CD4-positive, alpha-beta memory T cell (primary cell): ENCODE results near the gene ARHGAP24. TPM values are rescaled to one million over a fixed set of nuclear protein-coding genes. Genes with fewer than 3 reads are reported as not detected.
"Not testable (repeated sequence)": the region's sequence is repeated elsewhere in the genome, so short reads cannot be mapped to it uniquely, and the experiment has no call there.

Experiments used
- CTCF ChIA-PET: fragments of 350-600 bp; sonication (Branson Sonifier 250); formaldehyde crosslinking; loops from one replicate; lab custom pipeline; 2021; ENCODE audit warnings: inconsistent platforms; ENCODE audit not compliant: partially characterized antibody; lab: Charles Lee
- POLR2A ChIA-PET: fragments of 350-600 bp; sonication (Branson Sonifier 250); formaldehyde crosslinking; loops from one replicate; lab custom pipeline; 2021; ENCODE audit not compliant: partially characterized antibody; lab: Charles Lee
- DNase-seq, 5 donors: peaks; one replicate each; pipeline versions ENCODE4 v3.0.0 to v3.0.0-alpha.2; 2020 to 2022; ENCODE audit warnings: mixed read lengths in 1 of 5
- H3K27ac ChIP-seq: one replicate; pipeline ENCODE4 v1.7.0; 2013; ENCODE audit warnings: low read depth, low read length
- H3K27me3 ChIP-seq: 2 replicates; pipeline ENCODE4 v1.7.0; 2013; ENCODE audit warnings: mild to moderate bottlenecking, low read length, moderate library complexity; ENCODE audit not compliant: insufficient read depth
- H3K36me3 ChIP-seq: 2 replicates; pipeline ENCODE4 v1.7.0; 2013; ENCODE audit warnings: mild to moderate bottlenecking, low read length, moderate library complexity; ENCODE audit not compliant: insufficient read depth
- H3K4me1 ChIP-seq: 2 replicates; pipeline ENCODE4 v1.7.0; 2013; ENCODE audit warnings: mild to moderate bottlenecking, low read length, moderate library complexity; ENCODE audit not compliant: insufficient read depth
- H3K4me3 ChIP-seq, 2 donors: one replicate each; pipeline ENCODE4 v1.7.0; 2013; ENCODE audit warnings: low read length in 2 of 2, mild to moderate bottlenecking in 1 of 2
- H3K9me3 ChIP-seq, 2 donors: one replicate each; pipeline ENCODE4 v1.7.0; 2013; ENCODE audit warnings: low read length in 2 of 2, control low read depth in 1 of 2; ENCODE audit not compliant: control insufficient read depth in 1 of 2
- H3K27ac Mint-ChIP-seq, 7 donors: one replicate each; pipeline ENCODE4 v1.8.0; 2020 to 2021; ENCODE audit warnings: mixed read lengths in 7 of 7, mild to moderate bottlenecking in 6 of 7, inconsistent platforms in 3 of 7, moderate library complexity in 3 of 7
- H3K27me3 Mint-ChIP-seq, 2 donors: one replicate each; pipeline ENCODE4 v1.8.0; 2020 to 2021; ENCODE audit warnings: mixed read lengths in 2 of 2
- H3K36me3 Mint-ChIP-seq, 2 donors: one replicate each; pipeline ENCODE4 v1.8.0; 2020 to 2021; ENCODE audit warnings: mixed read lengths in 2 of 2, inconsistent platforms in 1 of 2, mild to moderate bottlenecking in 1 of 2
- H3K4me1 Mint-ChIP-seq, 4 donors: one replicate each; pipeline ENCODE4 v1.8.0; 2020 to 2021; ENCODE audit warnings: mixed read lengths in 4 of 4, mild to moderate bottlenecking in 1 of 4
- H3K4me3 Mint-ChIP-seq, 8 donors: one replicate each; pipeline ENCODE4 v1.8.0; 2020 to 2021; ENCODE audit warnings: mixed read lengths in 8 of 8, mild to moderate bottlenecking in 7 of 8, moderate library complexity in 6 of 8, inconsistent platforms in 3 of 8
- H3K9me3 Mint-ChIP-seq, 8 donors: one replicate each; pipeline ENCODE4 v1.8.0; 2020 to 2021; ENCODE audit warnings: mixed read lengths in 8 of 8, mild to moderate bottlenecking in 5 of 8, inconsistent platforms in 3 of 8, moderate library complexity in 1 of 8
- intact Hi-C: fragments of 100-400 bp; cut with micrococcal nuclease; formaldehyde crosslinking; loops from one replicate; pipeline ENCODE4 v1.15.1; 2023
- polyA plus RNA-seq, 2 donors: library from polyadenylated mRNA; unstranded; fragments of 300-500 nt; fragmentation: Illumina TruSeq; gene quantifications; one replicate each; pipeline ENCODE4 v1.2.3, GENCODE V29; 2021
- total RNA-seq, 2 experiments: library from RNA; stranded (reverse); gene quantifications; one replicate each; pipeline ENCODE4 v1.2.3, GENCODE V29; 2021

ARHGAP24 gene
- total and polyA plus RNA-seq, 4 experiments from 2014 or later: 0.30 TPM; not detected in 3

GRCh38 chr4:85659610-85660218 is 184.8 kb downstream of the ARHGAP24 start:
- Mint-ChIP-seq H3K27me3 (no peaks in the 10 kb centered on the region), H3K36me3 (no peaks in the 10 kb centered on the region), H3K4me3 (no peak overlapping the region), H3K4me1 (no peaks in the 10 kb centered on the region), H3K9me3 (peaks cover 0 to 7% (median 0%) of the 10 kb centered on the region in 8 donors), H3K27ac (no peak overlapping the region)
- Histone ChIP-seq H3K36me3 (no peaks in the 10 kb centered on the region), H3K27me3 (no peaks in the 10 kb centered on the region), H3K4me1 (no peaks in the 10 kb centered on the region), H3K4me3 (no peak overlapping the region), H3K9me3 (no peaks in the 10 kb centered on the region), H3K27ac (no peak overlapping the region)
- no peak for DNase-seq
- ChIA-PET CTCF (interaction anchor here (1.2 kb wide), 1 partner anchor 11 kb away, joined by 3 read pairs; no protein-coding TSS in a partner anchor), POLR2A (no interaction called here)
- intact Hi-C loops: no loop called here

GRCh38 chr4:85666625-85667024 is 191.7 kb downstream of the ARHGAP24 start:
- H3K4me3 ChIP-seq, H3K4me1 Mint-ChIP-seq, H3K27me3 ChIP-seq, H3K4me1 ChIP-seq, POLR2A ChIA-PET, DNase-seq, H3K36me3 Mint-ChIP-seq, H3K9me3 ChIP-seq, H3K36me3 ChIP-seq, H3K4me3 Mint-ChIP-seq, H3K27ac Mint-ChIP-seq, intact Hi-C loops, H3K27ac ChIP-seq, CTCF ChIA-PET, H3K27me3 Mint-ChIP-seq: not testable (repeated sequence)
- H3K9me3 Mint-ChIP-seq: peaks cover 0 to 13% (median 8%) of the 10 kb centered on the region in 8 donors

- H3K27me3 Mint-ChIP-seq: no peaks in the 10 kb centered on the region
- intact Hi-C loops: no loop called here
- no peak overlapping the region for H3K4me3 ChIP-seq
- CTCF ChIA-PET: no interaction called here
- no peaks in the 10 kb centered on the region for H3K4me1 ChIP-seq
- no peak for DNase-seq
- peaks cover 0 to 5% of the 10 kb centered on the region in 2 donors for H3K9me3 ChIP-seq
- H3K27ac ChIP-seq: no peak overlapping the region
- H3K36me3 ChIP-seq: no peaks in the 10 kb centered on the region
- peaks cover 0 to 14% (median 7%) of the 10 kb centered on the region in 8 donors for H3K9me3 Mint-ChIP-seq
- no peak overlapping the region for H3K27ac Mint-ChIP-seq
- no peak overlapping the region for H3K4me3 Mint-ChIP-seq
- POLR2A ChIA-PET: no interaction called here
- H3K27me3 ChIP-seq: no peaks in the 10 kb centered on the region
- H3K36me3 Mint-ChIP-seq: no peaks in the 10 kb centered on the region
- H3K4me1 Mint-ChIP-seq: no peaks in the 10 kb centered on the region
These were observed 194.3 kb downstream of the ARHGAP24 start for GRCh38 chr4:85669204-85669603.

GRCh38 chr4:85669992-85670548 is 195.1 kb downstream of the ARHGAP24 start:
- H3K27me3 Mint-ChIP-seq: no peaks in the 10 kb centered on the region
- peaks cover 0 to 14% (median 6%) of the 10 kb centered on the region in 8 donors for H3K9me3 Mint-ChIP-seq
- Histone ChIP-seq H3K4me3 (no peak overlapping the region), H3K27me3 (no peaks in the 10 kb centered on the region), H3K27ac (no peak overlapping the region), H3K36me3 (no peaks in the 10 kb centered on the region), H3K9me3 (peaks cover 0 to 5% of the 10 kb centered on the region in 2 donors), H3K4me1 (no peaks in the 10 kb centered on the region)
- H3K36me3 Mint-ChIP-seq: no peaks in the 10 kb centered on the region
- no peaks in the 10 kb centered on the region for H3K4me1 Mint-ChIP-seq
- no peak for DNase-seq
- ChIA-PET POLR2A (no interaction called here), CTCF (no interaction called here)
- no peak overlapping the region for H3K27ac Mint-ChIP-seq
- intact Hi-C loops: no loop called here
- H3K4me3 Mint-ChIP-seq: no peak overlapping the region

GRCh38 chr4:85671120-85671519 is 196.2 kb downstream of the ARHGAP24 start:
- H3K4me1 ChIP-seq: no peaks in the 10 kb centered on the region
- intact Hi-C loops: no loop called here
- no peak overlapping the region for H3K27ac ChIP-seq
- ChIA-PET CTCF (no interaction called here), POLR2A (no interaction called here)
- no peaks in the 10 kb centered on the region for H3K27me3 ChIP-seq
- Mint-ChIP-seq H3K4me3 (no peak overlapping the region), H3K27ac (no peak overlapping the region), H3K36me3 (no peaks in the 10 kb centered on the region), H3K9me3 (peaks cover 0 to 9% (median 4%) of the 10 kb centered on the region in 8 donors), H3K27me3 (no peaks in the 10 kb centered on the region), H3K4me1 (no peaks in the 10 kb centered on the region)
- H3K36me3 ChIP-seq: no peaks in the 10 kb centered on the region
- H3K4me3 ChIP-seq: no peak overlapping the region
- DNase-seq: no peak
- H3K9me3 ChIP-seq: peaks cover 0 to 5% of the 10 kb centered on the region in 2 donors

- Mint-ChIP-seq H3K27me3 (no peaks in the 10 kb centered on the region), H3K4me3 (no peak overlapping the region), H3K9me3 (peaks cover 0 to 7% (median 5%) of the 10 kb centered on the region in 8 donors), H3K27ac (no peak overlapping the region), H3K36me3 (no peaks in the 10 kb centered on the region), H3K4me1 (no peaks in the 10 kb centered on the region)
- DNase-seq: no peak
- H3K9me3 ChIP-seq: peaks cover 0 to 5% of the 10 kb centered on the region in 2 donors
- H3K27me3 ChIP-seq: no peaks in the 10 kb centered on the region
- no peak overlapping the region for H3K4me3 ChIP-seq
- H3K36me3 ChIP-seq: no peaks in the 10 kb centered on the region
- H3K4me1 ChIP-seq: no peaks in the 10 kb centered on the region
- ChIA-PET POLR2A (no interaction called here), CTCF (no interaction called here)
- intact Hi-C loops: no loop called here
- no peak overlapping the region for H3K27ac ChIP-seq
These were observed 197.2 kb downstream of the ARHGAP24 start for GRCh38 chr4:85672116-85672515.

GRCh38 chr4:85672959-85673358 is 198.0 kb downstream of the ARHGAP24 start:
- H3K27me3 Mint-ChIP-seq: no peaks in the 10 kb centered on the region
- no peaks in the 10 kb centered on the region for H3K36me3 ChIP-seq
- peaks cover 0 to 5% of the 10 kb centered on the region in 2 donors for H3K9me3 ChIP-seq
- no peak for DNase-seq
- no peak overlapping the region for H3K27ac ChIP-seq
- H3K4me1 ChIP-seq: no peaks in the 10 kb centered on the region
- H3K27ac Mint-ChIP-seq: no peak overlapping the region
- H3K27me3 ChIP-seq: no peaks in the 10 kb centered on the region
- H3K4me1 Mint-ChIP-seq: no peaks in the 10 kb centered on the region
- peaks cover 0 to 7% (median 3%) of the 10 kb centered on the region in 8 donors for H3K9me3 Mint-ChIP-seq
- ChIA-PET CTCF (no interaction called here), POLR2A (no interaction called here)
- intact Hi-C loops: no loop called here
- H3K4me3 Mint-ChIP-seq: no peak overlapping the region
- no peak overlapping the region for H3K4me3 ChIP-seq
- no peaks in the 10 kb centered on the region for H3K36me3 Mint-ChIP-seq
